Activated CD8-positive, alpha-beta memory T cell treated with anti-CD3 and anti-CD28 coated beads for 48 hours (primary cell): ENCODE results near the gene NUP160.
"Not testable (repeated sequence)": the region's sequence is repeated elsewhere in the genome, so short reads cannot be mapped to it uniquely, and the experiment has no call there.

ENCODE experiments used
- DNase-seq, 3 experiments: peaks; one replicate each; pipeline ENCODE4 v3.0.0-alpha.2; 2020; ENCODE audit warnings: low read depth in 2 of 3, low spot score in 2 of 3

NUP160 gene, protein sequence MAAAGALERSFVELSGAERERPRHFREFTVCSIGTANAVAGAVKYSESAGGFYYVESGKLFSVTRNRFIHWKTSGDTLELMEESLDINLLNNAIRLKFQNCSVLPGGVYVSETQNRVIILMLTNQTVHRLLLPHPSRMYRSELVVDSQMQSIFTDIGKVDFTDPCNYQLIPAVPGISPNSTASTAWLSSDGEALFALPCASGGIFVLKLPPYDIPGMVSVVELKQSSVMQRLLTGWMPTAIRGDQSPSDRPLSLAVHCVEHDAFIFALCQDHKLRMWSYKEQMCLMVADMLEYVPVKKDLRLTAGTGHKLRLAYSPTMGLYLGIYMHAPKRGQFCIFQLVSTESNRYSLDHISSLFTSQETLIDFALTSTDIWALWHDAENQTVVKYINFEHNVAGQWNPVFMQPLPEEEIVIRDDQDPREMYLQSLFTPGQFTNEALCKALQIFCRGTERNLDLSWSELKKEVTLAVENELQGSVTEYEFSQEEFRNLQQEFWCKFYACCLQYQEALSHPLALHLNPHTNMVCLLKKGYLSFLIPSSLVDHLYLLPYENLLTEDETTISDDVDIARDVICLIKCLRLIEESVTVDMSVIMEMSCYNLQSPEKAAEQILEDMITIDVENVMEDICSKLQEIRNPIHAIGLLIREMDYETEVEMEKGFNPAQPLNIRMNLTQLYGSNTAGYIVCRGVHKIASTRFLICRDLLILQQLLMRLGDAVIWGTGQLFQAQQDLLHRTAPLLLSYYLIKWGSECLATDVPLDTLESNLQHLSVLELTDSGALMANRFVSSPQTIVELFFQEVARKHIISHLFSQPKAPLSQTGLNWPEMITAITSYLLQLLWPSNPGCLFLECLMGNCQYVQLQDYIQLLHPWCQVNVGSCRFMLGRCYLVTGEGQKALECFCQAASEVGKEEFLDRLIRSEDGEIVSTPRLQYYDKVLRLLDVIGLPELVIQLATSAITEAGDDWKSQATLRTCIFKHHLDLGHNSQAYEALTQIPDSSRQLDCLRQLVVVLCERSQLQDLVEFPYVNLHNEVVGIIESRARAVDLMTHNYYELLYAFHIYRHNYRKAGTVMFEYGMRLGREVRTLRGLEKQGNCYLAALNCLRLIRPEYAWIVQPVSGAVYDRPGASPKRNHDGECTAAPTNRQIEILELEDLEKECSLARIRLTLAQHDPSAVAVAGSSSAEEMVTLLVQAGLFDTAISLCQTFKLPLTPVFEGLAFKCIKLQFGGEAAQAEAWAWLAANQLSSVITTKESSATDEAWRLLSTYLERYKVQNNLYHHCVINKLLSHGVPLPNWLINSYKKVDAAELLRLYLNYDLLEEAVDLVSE (N-terminal part only)

GRCh38 chr11:47847892-47848699, at the start of gene NUP160:
NUP160 (minus strand) TSS chr11:47848350; CDS start chr11:47848318, 32 bp downstream.
- DNase-seq, result peak; percentile 78 to 81 (median 80)

DNA sequence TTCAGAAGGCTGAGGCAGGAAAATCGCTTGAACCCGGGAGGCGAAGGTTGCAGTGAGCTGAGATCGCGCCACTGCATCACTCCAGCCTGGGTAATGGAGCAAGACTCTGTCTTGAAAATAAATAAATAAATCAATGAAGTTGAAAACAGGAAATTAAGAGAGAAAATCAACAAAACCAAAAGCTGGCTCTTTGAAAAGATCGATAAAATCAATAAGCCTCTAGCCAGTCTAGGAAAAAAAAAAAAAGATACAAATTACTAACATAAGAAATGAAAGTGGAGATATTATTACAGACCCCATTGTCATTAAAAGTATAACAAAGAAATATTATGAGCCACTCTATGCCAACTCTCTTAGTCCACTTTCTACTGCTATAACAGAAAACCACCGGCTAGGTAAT, 48.0 kb upstream of the NUP160 start:
- no peak for DNase-seq

DNA sequence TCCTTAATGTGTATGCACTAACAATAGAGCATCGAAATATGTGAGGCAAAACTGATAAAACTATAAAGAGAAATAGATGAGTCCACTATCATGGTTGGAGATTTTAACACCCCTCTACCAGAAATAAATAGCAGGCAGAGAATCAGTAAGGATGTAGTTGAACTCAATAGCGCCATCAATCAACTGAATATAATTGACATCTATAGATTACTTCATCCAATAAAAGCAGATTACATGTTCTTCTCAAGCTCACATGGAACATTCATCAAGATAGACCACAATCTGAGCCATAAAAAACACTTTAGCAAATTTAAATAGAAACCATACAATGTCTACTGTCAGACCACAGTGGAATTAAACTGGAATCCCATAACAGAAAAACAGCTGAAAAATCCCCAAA, 46.9 kb upstream of the NUP160 start:
- no peak for DNase-seq

GRCh38 chr11:47892546-47893276, 44.6 kb upstream of the NUP160 start:
- DNase-seq, result not testable (repeated sequence)

DNA sequence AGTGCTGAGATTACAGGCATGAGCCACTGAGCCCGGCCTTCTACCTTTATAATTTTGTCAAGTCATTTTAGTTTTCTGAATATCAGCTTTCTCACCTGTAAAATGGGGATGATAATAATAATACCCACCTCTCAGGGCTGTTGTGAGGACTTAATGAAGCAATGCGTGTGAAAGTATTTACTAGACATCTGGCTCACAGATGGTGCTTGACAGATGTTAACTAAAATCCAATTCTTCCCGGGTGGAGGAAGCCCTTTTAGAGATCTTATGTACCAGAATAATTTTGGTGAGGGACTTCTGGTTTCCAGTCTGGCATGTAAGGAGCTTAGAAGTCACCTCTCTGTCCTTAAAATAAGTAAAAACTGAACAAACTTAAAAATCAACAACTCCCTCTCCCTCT, 43.7 kb upstream of the NUP160 start:
- DNase-seq, result no peak

DNA sequence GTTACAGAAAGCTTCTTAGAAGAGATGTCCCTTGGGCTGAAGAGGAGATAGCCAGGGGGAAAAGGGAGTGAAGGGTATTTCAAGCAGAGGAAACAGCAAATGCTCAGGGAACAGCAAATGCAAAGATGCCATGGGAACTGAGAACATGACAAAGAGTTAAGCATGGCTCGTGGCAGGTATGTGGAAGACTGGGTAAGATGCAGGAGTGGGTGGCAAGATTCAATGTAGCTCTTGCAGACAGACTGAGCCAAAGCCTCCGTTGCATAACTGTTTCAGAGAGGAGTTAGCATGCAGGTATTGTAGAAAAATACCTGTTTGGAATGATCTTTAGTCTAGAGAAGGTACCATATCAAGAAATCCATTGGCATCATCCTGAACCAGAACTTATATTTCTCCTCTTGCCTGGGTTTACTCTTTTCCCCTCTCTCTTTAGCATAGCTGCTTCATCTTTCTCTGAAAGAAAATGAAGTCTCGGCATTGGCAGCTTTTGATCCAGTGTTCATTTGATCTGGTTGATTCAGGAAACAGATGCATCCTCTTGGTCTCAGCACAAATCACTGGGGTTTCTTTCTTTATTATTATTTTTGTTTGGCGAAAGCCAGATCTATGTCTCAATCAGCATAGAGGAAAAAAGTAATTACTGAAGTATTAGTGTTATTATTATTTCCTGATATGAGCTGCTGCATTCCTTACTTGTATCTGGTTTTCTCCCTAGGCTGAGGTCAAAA, 41.7 kb upstream of the NUP160 start:
- no peak for DNase-seq

GRCh38 chr11:47887910-47888569, 39.9 kb upstream of the NUP160 start:
- DNase-seq, result no peak

DNA sequence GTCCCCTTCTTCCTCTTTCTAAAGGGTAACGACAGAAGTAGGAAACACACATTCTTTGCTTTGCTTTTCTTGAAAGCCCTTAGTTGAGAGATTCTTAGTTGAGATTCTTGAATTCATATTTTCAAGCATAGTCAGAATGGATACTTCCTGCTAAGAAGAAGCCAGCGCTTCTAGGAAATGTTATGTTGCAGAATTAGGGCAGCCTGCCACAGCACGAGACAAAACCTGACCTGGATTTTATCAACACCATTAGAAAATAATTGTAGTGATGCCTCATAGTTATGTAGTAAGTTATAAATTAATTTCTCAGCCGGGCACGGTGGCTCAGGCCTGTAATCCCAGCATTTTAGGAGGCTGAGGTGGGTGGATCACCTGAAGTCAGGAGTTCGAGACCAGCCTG, 37.9 kb upstream of the NUP160 start:
- no peak for DNase-seq

DNA sequence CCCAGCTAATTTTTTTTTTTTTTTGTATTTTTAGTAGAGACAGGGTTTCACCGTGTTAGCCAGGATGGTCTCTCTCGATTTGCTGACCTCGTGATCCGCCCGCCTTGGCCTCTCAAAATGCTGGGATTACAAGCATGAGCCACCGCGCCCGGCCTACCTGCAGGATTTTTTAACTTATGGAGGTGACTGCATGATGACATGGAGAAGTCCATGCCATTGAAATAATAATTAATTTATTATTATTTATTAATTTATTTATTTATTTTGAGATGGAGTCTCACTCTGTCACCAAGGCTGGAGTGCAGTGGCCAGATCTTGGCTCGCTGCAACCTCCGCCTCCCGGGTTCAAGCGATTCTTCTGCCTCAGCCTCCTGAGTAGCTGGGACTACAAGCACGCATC, 34.3 kb upstream of the NUP160 start:
- DNase-seq, result not testable (repeated sequence)

DNA sequence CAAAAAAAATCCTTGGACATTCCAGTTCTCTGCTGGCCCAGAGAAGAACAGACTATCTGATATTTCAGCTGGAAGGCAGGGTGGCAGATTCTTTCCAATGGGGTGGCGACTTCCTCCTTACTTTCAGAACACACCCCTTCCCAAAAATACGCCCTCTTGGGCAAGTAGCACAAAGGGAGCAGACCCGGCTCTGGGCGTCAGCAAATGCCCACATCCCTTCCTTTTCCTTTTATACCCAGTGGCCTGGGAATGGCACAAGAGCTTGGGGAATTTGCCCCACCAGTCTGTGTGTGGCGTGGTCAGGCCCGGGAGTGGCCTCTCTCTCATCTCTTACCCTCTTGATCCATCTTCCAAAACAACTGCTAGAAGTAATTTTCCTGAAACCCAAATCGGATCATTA, 33.0 kb upstream of the NUP160 start:
- DNase-seq, result no peak

DNA sequence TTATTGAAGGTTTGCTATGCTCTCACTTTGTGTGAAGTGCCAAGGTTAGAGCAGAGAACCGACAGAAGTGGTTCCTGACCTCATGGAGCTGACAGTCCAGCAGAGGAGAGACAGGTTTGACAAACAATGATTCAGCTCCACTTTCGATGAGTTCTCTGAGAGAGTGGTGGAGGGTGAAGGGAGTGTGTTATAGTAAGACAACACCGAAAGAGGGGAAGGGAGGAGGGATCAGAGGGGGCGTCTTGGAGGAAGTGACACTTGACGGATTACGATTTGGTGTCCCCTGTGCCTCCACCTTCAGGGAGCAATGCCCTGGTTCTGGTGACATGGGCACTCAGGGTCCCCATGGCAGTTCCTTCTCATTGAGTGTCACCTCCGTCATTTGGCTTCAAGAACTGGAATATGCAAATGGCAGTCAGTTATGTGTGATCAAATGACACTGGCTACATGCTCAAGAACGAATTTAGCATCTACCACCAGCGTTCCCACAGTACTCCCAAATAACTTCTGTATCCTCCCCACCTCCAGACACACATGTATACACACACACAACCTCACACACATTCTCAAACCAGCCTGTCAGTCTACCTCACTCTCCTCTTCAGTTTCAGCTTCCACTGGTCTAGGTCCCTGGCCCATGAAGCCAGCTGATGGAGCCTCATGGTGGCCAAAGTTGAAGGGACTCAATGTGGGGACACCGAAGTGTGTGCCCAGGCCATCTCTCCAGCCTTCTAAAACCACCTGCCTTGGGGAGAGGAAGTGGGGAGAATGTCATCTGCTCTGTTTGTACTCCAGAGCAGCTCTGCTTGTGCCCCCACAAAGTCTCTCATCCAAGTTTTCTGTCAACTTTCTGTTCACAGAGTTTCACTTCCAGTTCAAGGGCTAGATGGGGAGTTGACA, 31.4 kb upstream of the NUP160 start:
- DNase-seq, result no peak

GRCh38 chr11:47875858-47876257, 27.7 kb upstream of the NUP160 start:
- not testable (repeated sequence) for DNase-seq

GRCh38 chr11:47870404-47870803, 22.3 kb upstream of the NUP160 start:
- DNase-seq, result no peak

GRCh38 chr11:47869544-47870393, 21.6 kb upstream of the NUP160 start:
- no peak for DNase-seq

DNA sequence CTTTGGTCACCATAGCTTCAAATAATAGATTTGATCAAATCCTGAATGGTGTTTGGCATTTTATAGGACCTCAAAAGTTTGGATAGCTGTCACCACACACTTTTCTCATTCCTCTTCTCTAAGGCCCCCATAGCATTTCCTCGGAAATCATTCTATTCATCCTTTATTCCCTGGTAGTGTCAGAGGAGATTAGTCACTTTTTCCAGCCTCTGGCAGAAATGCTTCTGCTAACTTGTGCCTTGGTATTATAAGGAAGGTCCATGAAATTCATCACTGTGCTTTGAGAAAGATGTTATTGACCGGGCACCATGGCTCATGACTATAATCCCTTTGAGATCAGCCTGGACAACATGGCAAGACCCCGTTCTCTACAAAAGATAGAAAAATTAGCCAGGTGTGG, 19.7 kb upstream of the NUP160 start:
- DNase-seq, result no peak

GRCh38 chr11:47866892-47867291, 18.7 kb upstream of the NUP160 start:
- not testable (repeated sequence) for DNase-seq

- DNase-seq, result no peak
These were observed 16.8 kb upstream of the NUP160 start for GRCh38 chr11:47864901-47865300.
